ENCODE results near the gene TTC34. TPM values are rescaled to one million over a fixed set of nuclear protein-coding genes. Genes with fewer than 3 reads are reported as not detected.
"Not testable (repeated sequence)": the region's sequence is repeated elsewhere in the genome, so short reads cannot be mapped to it uniquely, and the experiment has no call there.

The TTC34 gene
- total RNA-seq, 1 donor: 0.36 TPM

- not testable (repeated sequence) for H3K36me3 ChIP-seq (ENCODE audit: insufficient read depth, low read length); H3K27me3 ChIP-seq (ENCODE audit: insufficient read depth, low read length); H4K20me1 ChIP-seq (ENCODE audit: insufficient read depth, low read length); H2AFZ ChIP-seq (ENCODE audit: low read length); H3K79me2 ChIP-seq (ENCODE audit: insufficient read depth, low read length); H3K9me3 ChIP-seq (ENCODE audit: low read depth, low read length); H3K4me2 ChIP-seq (ENCODE audit: insufficient read depth, low read length); H3K4me3 ChIP-seq (ENCODE audit: insufficient read depth, low read length); DNase-seq (ENCODE audit: insufficient read length, low spot score, missing footprints); H3K4me1 ChIP-seq (ENCODE audit: insufficient read depth, low read length); H3K27ac ChIP-seq (ENCODE audit: low read depth, low read length)
Observed at GRCh38 chr1:2671656-2672055, 129.8 kb downstream of the TTC34 start.

DNA sequence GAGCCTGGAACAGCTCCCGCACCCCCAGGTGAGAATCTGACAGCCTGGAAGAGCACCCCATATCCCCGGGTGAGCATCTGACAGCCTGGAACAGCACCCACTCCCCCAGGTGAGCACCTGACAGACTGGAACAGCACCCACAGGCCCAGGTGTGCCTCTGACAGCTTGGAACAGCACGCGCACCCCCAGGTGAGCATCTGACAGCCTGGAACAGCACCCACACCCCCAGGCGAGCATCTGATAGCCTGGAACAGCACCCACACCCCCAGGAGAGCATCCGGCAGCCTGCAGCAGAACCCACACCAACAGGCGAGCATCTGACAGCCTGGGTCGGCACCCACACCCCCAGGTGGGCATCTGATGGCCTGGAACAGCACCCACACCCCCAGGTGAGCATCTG lies 141.7 kb downstream of the TTC34 start:
- H4K20me1 ChIP-seq (ENCODE audit: insufficient read depth, low read length); H3K9me3 ChIP-seq (ENCODE audit: low read depth, low read length); H3K4me1 ChIP-seq (ENCODE audit: insufficient read depth, low read length); DNase-seq (ENCODE audit: insufficient read length, low spot score, missing footprints); H3K4me3 ChIP-seq (ENCODE audit: insufficient read depth, low read length); H3K79me2 ChIP-seq (ENCODE audit: insufficient read depth, low read length); H3K4me2 ChIP-seq (ENCODE audit: insufficient read depth, low read length); H3K27me3 ChIP-seq (ENCODE audit: insufficient read depth, low read length); H3K36me3 ChIP-seq (ENCODE audit: insufficient read depth, low read length); H3K27ac ChIP-seq (ENCODE audit: low read depth, low read length); H2AFZ ChIP-seq (ENCODE audit: low read length): not testable (repeated sequence)

- not testable (repeated sequence) for H3K79me2 ChIP-seq (ENCODE audit: insufficient read depth, low read length); H4K20me1 ChIP-seq (ENCODE audit: insufficient read depth, low read length); H2AFZ ChIP-seq (ENCODE audit: low read length); H3K36me3 ChIP-seq (ENCODE audit: insufficient read depth, low read length); DNase-seq (ENCODE audit: insufficient read length, low spot score, missing footprints); H3K4me3 ChIP-seq (ENCODE audit: insufficient read depth, low read length); H3K27me3 ChIP-seq (ENCODE audit: insufficient read depth, low read length); H3K27ac ChIP-seq (ENCODE audit: low read depth, low read length); H3K4me1 ChIP-seq (ENCODE audit: insufficient read depth, low read length); H3K4me2 ChIP-seq (ENCODE audit: insufficient read depth, low read length)
- peaks cover 10% of the 10 kb centered on the region for H3K9me3 ChIP-seq (ENCODE audit: low read depth, low read length)
Observed at GRCh38 chr1:2657909-2658308, 143.6 kb downstream of the TTC34 start.

- H3K79me2 ChIP-seq (ENCODE audit: insufficient read depth, low read length); DNase-seq (ENCODE audit: insufficient read length, low spot score, missing footprints); H3K36me3 ChIP-seq (ENCODE audit: insufficient read depth, low read length); H3K27me3 ChIP-seq (ENCODE audit: insufficient read depth, low read length); H4K20me1 ChIP-seq (ENCODE audit: insufficient read depth, low read length); H3K4me3 ChIP-seq (ENCODE audit: insufficient read depth, low read length); H2AFZ ChIP-seq (ENCODE audit: low read length); H3K4me2 ChIP-seq (ENCODE audit: insufficient read depth, low read length); H3K27ac ChIP-seq (ENCODE audit: low read depth, low read length); H3K4me1 ChIP-seq (ENCODE audit: insufficient read depth, low read length): not testable (repeated sequence)
- H3K9me3 ChIP-seq (ENCODE audit: low read depth, low read length): peaks cover 12% of the 10 kb centered on the region
Observed at GRCh38 chr1:2657124-2657523, 144.4 kb downstream of the TTC34 start.

GRCh38 chr1:2655598-2656434 lies 145.7 kb downstream of the TTC34 start:
- peaks cover 13% of the 10 kb centered on the region for H3K9me3 ChIP-seq (ENCODE audit: low read depth, low read length)
- H3K4me3 ChIP-seq (ENCODE audit: insufficient read depth, low read length); H2AFZ ChIP-seq (ENCODE audit: low read length); H3K27ac ChIP-seq (ENCODE audit: low read depth, low read length); H4K20me1 ChIP-seq (ENCODE audit: insufficient read depth, low read length); H3K4me1 ChIP-seq (ENCODE audit: insufficient read depth, low read length); H3K27me3 ChIP-seq (ENCODE audit: insufficient read depth, low read length); H3K4me2 ChIP-seq (ENCODE audit: insufficient read depth, low read length); DNase-seq (ENCODE audit: insufficient read length, low spot score, missing footprints); H3K79me2 ChIP-seq (ENCODE audit: insufficient read depth, low read length); H3K36me3 ChIP-seq (ENCODE audit: insufficient read depth, low read length): not testable (repeated sequence)

GRCh38 chr1:2654443-2654948 lies 147.0 kb downstream of the TTC34 start:
- not testable (repeated sequence) for H3K4me3 ChIP-seq (ENCODE audit: insufficient read depth, low read length); H3K4me2 ChIP-seq (ENCODE audit: insufficient read depth, low read length); H4K20me1 ChIP-seq (ENCODE audit: insufficient read depth, low read length); H3K4me1 ChIP-seq (ENCODE audit: insufficient read depth, low read length); H3K27ac ChIP-seq (ENCODE audit: low read depth, low read length); H3K36me3 ChIP-seq (ENCODE audit: insufficient read depth, low read length); H3K79me2 ChIP-seq (ENCODE audit: insufficient read depth, low read length); H2AFZ ChIP-seq (ENCODE audit: low read length); H3K27me3 ChIP-seq (ENCODE audit: insufficient read depth, low read length)
- DNase-seq (ENCODE audit: insufficient read length, low spot score, missing footprints): peak; percentile 95
- peaks cover 13% of the 10 kb centered on the region for H3K9me3 ChIP-seq (ENCODE audit: low read depth, low read length)

DNA sequence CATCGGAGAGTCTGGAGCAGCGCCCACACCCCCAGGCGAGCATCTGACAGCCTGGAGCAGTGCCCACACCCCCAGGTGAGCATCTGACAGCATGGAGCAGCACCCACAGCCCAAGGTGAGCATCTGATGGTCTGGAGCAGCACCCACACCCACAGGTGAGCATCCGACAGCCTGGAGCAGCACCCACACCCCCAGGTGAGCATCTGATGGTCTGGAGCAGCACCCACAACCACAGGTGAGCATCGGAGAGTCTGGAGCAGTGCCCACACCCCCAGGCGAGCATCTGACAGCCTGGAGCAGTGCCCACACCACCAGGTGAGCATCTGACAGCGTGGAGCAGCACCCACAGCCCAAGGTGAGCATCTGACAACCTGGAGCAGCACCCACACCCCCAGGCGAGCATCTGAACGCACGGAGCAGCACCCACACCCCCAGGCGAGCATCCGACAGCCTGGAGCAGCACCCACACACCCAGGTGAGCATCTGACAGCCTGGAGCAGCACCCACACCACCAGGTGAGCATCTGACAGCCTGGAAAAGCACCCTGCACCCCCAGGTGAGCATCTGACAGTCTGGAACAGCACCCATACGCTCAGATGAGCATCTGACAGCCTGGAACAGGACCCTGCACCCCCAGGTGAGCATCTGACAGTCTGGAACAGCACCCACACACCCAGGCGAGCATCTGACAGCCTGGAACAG lies 147.6 kb downstream of the TTC34 start:
- peaks cover 13% of the 10 kb centered on the region for H3K9me3 ChIP-seq (ENCODE audit: low read depth, low read length)
- H2AFZ ChIP-seq (ENCODE audit: low read length); H3K27ac ChIP-seq (ENCODE audit: low read depth, low read length); H3K27me3 ChIP-seq (ENCODE audit: insufficient read depth, low read length); H4K20me1 ChIP-seq (ENCODE audit: insufficient read depth, low read length); H3K36me3 ChIP-seq (ENCODE audit: insufficient read depth, low read length); H3K4me3 ChIP-seq (ENCODE audit: insufficient read depth, low read length); H3K4me2 ChIP-seq (ENCODE audit: insufficient read depth, low read length); H3K79me2 ChIP-seq (ENCODE audit: insufficient read depth, low read length); H3K4me1 ChIP-seq (ENCODE audit: insufficient read depth, low read length): not testable (repeated sequence)
- DNase-seq (ENCODE audit: insufficient read length, low spot score, missing footprints): peak; percentile 36

- not testable (repeated sequence) for H4K20me1 ChIP-seq (ENCODE audit: insufficient read depth, low read length); H3K79me2 ChIP-seq (ENCODE audit: insufficient read depth, low read length); H3K4me3 ChIP-seq (ENCODE audit: insufficient read depth, low read length); H3K36me3 ChIP-seq (ENCODE audit: insufficient read depth, low read length); H2AFZ ChIP-seq (ENCODE audit: low read length); H3K4me1 ChIP-seq (ENCODE audit: insufficient read depth, low read length); H3K27ac ChIP-seq (ENCODE audit: low read depth, low read length); H3K4me2 ChIP-seq (ENCODE audit: insufficient read depth, low read length); H3K27me3 ChIP-seq (ENCODE audit: insufficient read depth, low read length)
- peak; percentile 58 for DNase-seq (ENCODE audit: insufficient read length, low spot score, missing footprints)
- H3K9me3 ChIP-seq (ENCODE audit: low read depth, low read length): peaks cover 13% of the 10 kb centered on the region
Observed at GRCh38 chr1:2652926-2653571, 148.4 kb downstream of the TTC34 start.

Measured in osteoblast (primary cell).